ENCODE results near the gene BPIFB6. TPM values are rescaled to one million over a fixed set of nuclear protein-coding genes. Genes with fewer than 3 reads are reported as not detected.

The BPIFB6 gene
- total RNA-seq, 1 donor = not detected

DNA sequence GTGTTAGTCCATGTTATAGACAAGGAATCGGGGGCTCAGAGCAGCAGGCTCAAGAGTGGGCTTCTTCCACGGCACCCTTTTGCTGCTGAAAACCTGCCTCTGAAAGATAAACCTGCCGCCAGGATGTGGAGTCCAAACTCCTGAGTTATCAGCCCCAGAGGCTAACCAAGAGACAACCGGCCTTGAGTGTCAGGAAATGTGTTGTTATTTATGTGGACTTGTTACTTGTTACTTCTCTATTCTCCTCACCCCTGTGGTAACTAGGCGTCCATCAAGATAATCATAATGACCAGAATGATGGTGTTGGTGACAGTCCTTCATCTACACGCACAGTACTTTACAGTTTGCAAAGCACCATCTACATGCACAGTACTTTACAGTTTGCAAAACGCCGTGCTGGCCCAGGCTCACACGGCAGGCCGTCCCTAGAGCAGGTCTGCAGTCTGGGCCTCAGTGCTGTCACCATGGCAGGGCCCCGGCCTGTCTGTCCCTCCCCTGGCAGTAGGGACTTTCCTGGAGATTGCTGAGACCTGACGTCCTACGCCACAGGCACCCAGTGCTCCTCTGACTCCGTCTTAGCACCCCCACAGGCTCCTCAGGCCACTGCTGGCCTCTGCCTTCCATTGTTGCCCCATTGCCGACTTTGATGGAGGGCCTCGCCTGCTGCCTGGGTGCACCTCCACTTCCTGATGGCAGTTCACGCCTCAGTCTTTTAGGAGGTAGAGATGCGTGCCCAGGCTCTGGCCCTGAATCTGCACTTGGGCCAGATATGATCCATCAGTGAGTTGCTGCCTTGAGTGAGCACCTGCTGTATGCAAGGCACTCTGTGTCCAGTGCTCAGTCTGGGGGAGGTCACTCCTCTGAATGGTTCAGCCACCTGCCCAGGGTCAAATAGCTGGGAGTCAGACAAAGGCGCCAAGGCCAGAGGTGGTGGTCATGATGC, 38.9 kb downstream of the BPIFB6 start:
- Histone ChIP-seq H3K27me3 (ENCODE audit: insufficient read depth, low read length) (peaks cover 7% of the 10 kb centered on the region), H3K36me3 (ENCODE audit: insufficient read depth, low read length) (no peaks in the 10 kb centered on the region), H3K4me2 (ENCODE audit: insufficient read depth, low read length) (no peak overlapping the region), H4K20me1 (ENCODE audit: insufficient read depth, low read length) (no peaks in the 10 kb centered on the region), H3K79me2 (ENCODE audit: insufficient read depth, low read length) (no peaks in the 10 kb centered on the region), H3K9me3 (ENCODE audit: low read depth, low read length) (no peaks in the 10 kb centered on the region), H3K4me3 (ENCODE audit: insufficient read depth, low read length) (no peak overlapping the region), H3K27ac (ENCODE audit: low read depth, low read length) (no peak overlapping the region), H3K4me1 (ENCODE audit: insufficient read depth, low read length) (no peaks in the 10 kb centered on the region), H2AFZ (ENCODE audit: low read length) (no peak overlapping the region)
- DNase-seq (ENCODE audit: insufficient read length, low spot score, missing footprints) = no peak
- TF ChIP-seq, protein P1, sequence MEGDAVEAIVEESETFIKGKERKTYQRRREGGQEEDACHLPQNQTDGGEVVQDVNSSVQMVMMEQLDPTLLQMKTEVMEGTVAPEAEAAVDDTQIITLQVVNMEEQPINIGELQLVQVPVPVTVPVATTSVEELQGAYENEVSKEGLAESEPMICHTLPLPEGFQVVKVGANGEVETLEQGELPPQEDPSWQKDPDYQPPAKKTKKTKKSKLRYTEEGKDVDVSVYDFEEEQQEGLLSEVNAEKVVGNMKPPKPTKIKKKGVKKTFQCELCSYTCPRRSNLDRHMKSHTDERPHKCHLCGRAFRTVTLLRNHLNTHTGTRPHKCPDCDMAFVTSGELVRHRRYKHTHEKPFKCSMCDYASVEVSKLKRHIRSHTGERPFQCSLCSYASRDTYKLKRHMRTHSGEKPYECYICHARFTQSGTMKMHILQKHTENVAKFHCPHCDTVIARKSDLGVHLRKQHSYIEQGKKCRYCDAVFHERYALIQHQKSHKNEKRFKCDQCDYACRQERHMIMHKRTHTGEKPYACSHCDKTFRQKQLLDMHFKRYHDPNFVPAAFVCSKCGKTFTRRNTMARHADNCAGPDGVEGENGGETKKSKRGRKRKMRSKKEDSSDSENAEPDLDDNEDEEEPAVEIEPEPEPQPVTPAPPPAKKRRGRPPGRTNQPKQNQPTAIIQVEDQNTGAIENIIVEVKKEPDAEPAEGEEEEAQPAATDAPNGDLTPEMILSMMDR (IDR thresholded peaks at IDR 0.05; ENCODE audit: extremely low read depth, low read depth, low read length) = no peak

DNA sequence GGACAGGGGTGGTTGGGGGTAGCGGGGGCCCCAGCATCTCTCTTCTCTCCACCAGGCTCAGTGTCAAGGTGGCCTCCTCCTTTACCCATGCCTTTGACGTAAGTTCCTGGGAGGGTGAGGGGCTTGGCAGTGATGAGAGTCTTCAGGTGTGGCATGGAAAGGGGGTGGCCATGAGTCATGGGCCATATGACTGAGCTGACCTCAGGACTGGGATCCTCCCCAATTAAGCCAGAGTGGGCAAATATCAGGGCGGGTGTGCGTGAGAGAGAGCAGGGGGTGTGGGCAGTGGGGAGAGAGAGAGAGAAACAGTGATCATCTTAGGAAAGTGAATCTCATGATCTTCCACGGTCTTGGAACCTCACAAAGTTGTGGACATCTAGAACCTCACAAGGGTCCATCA, 39.8 kb downstream of the BPIFB6 start:
- Histone ChIP-seq H3K27me3 (ENCODE audit: insufficient read depth, low read length) (peaks cover 10% of the 10 kb centered on the region), H3K4me3 (ENCODE audit: insufficient read depth, low read length) (no peak overlapping the region), H2AFZ (ENCODE audit: low read length) (no peak overlapping the region), H3K9me3 (ENCODE audit: low read depth, low read length) (no peaks in the 10 kb centered on the region), H3K36me3 (ENCODE audit: insufficient read depth, low read length) (no peaks in the 10 kb centered on the region), H3K4me1 (ENCODE audit: insufficient read depth, low read length) (no peaks in the 10 kb centered on the region), H3K4me2 (ENCODE audit: insufficient read depth, low read length) (no peak overlapping the region), H4K20me1 (ENCODE audit: insufficient read depth, low read length) (no peaks in the 10 kb centered on the region), H3K79me2 (ENCODE audit: insufficient read depth, low read length) (no peaks in the 10 kb centered on the region), H3K27ac (ENCODE audit: low read depth, low read length) (no peak overlapping the region)
- DNase-seq (ENCODE audit: insufficient read length, low spot score, missing footprints) = no peak
- TF ChIP-seq, protein P1 (IDR thresholded peaks at IDR 0.05; ENCODE audit: extremely low read depth, low read depth, low read length) = no peak

DNA sequence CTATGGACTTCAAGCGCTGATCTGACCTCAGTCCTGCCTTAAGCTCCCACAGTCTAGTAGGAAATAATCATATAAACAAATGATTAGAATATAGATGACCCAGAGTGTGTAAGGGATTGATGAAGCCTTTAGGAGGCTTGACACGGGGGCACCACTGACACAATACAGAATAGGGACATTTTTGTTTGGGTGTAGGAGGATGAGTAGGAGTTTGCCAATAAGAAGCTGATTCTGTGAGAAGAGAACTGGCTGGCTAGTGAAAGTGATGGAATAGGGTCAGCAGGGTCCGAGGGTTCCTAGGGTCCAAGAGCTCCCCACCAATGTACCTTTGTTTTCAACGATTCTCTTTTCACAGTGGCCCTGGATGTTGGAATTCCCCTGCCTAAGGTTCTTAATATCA, 40.9 kb downstream of the BPIFB6 start:
- TF ChIP-seq, protein P1 (IDR thresholded peaks at IDR 0.05; ENCODE audit: extremely low read depth, low read depth, low read length) = no peak
- Histone ChIP-seq H2AFZ (ENCODE audit: low read length) (no peak overlapping the region), H3K4me3 (ENCODE audit: insufficient read depth, low read length) (no peak overlapping the region), H3K27me3 (ENCODE audit: insufficient read depth, low read length) (peaks cover 10% of the 10 kb centered on the region), H3K36me3 (ENCODE audit: insufficient read depth, low read length) (no peaks in the 10 kb centered on the region), H3K4me2 (ENCODE audit: insufficient read depth, low read length) (no peak overlapping the region), H4K20me1 (ENCODE audit: insufficient read depth, low read length) (no peaks in the 10 kb centered on the region), H3K79me2 (ENCODE audit: insufficient read depth, low read length) (no peaks in the 10 kb centered on the region), H3K27ac (ENCODE audit: low read depth, low read length) (no peak overlapping the region), H3K4me1 (ENCODE audit: insufficient read depth, low read length) (no peaks in the 10 kb centered on the region), H3K9me3 (ENCODE audit: low read depth, low read length) (no peaks in the 10 kb centered on the region)
- DNase-seq (ENCODE audit: insufficient read length, low spot score, missing footprints) = no peak

DNA sequence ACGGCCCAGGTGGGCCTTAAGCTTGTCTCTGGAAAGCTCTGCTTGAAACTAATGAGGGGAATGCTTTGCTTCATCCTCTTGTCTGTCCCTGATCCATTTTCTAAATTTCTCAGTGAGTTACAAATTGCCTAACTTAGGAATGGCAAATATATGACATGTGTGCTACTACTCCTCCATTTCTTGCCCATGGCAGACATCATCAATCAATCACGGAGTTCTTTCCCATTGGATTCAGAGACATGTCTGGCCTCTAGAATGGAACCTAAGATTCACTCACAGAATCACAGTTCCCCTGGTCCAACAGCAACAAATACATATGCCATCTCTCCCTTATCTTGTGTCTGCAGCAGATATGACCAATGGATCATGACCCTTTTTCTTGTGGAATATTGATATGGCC, 41.4 kb downstream of the BPIFB6 start:
- peaks cover 10% of the 10 kb centered on the region for H3K27me3 ChIP-seq (ENCODE audit: insufficient read depth, low read length)
- H3K4me1 ChIP-seq (ENCODE audit: insufficient read depth, low read length) = no peaks in the 10 kb centered on the region
- H4K20me1 ChIP-seq (ENCODE audit: insufficient read depth, low read length) = no peaks in the 10 kb centered on the region
- no peak overlapping the region for H3K4me2 ChIP-seq (ENCODE audit: insufficient read depth, low read length)
- no peak overlapping the region for H2AFZ ChIP-seq (ENCODE audit: low read length)
- no peak for DNase-seq (ENCODE audit: insufficient read length, low spot score, missing footprints)
- TF ChIP-seq, protein P1 (IDR thresholded peaks at IDR 0.05; ENCODE audit: extremely low read depth, low read depth, low read length) = no peak
- no peak overlapping the region for H3K4me3 ChIP-seq (ENCODE audit: insufficient read depth, low read length)
- no peaks in the 10 kb centered on the region for H3K79me2 ChIP-seq (ENCODE audit: insufficient read depth, low read length)
- no peaks in the 10 kb centered on the region for H3K9me3 ChIP-seq (ENCODE audit: low read depth, low read length)
- no peaks in the 10 kb centered on the region for H3K36me3 ChIP-seq (ENCODE audit: insufficient read depth, low read length)
- H3K27ac ChIP-seq (ENCODE audit: low read depth, low read length) = no peak overlapping the region

Measured in osteoblast (primary cell).